CD4-positive, alpha-beta T cell treated with Interferon gamma for 1 hour (primary cell): Measurements from ENCODE around the gene TMC2.
"Not testable (repeated sequence)": the region's sequence is repeated elsewhere in the genome, so short reads cannot be mapped to it uniquely, and the experiment has no call there.

Experiments used
- DNase-seq: peaks from one replicate; pipeline ENCODE4 v3.0.0-alpha.2; 2020

The TMC2 gene

DNA sequence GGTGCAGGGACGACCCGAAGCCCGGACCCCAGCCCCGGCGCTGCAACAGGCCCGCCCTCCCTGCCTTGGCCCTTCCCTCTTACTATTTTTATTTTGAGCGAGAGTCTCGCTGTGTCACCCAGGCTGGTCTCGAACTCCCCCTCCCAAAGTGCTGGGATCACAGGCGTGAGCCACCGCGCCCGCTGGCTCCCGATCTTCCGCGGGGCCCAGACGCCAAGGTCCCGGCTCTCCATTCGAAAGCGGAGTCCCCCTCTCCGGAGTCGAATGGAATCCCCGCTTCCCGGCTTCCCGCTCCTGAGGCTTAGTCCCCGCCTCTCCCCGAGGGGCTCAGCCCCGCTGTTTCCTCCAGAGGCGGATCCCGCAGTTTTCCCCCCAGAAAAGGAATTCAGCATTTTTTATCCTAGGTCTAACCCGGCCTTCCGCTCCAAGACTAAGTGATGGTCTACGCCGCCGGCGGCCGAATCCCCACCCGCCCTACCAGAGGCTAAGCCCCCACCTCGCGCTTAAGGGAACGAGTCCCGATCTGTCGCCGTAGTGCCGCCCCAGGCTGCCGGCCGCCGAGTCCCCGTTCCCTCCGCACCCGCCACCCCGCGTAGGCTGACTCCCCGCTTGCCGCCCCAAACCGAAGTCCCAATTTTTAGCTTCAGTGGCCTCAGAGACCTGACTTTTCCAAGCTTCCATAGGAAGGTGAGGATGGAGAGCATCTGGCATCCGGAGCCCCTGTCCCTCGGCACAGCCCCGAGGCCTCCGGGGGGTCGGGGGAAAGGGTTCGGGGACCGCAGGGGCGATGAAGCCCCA is 11.5 kb upstream of the TMC2 start:
- DNase-seq: peak; percentile 7

DNA sequence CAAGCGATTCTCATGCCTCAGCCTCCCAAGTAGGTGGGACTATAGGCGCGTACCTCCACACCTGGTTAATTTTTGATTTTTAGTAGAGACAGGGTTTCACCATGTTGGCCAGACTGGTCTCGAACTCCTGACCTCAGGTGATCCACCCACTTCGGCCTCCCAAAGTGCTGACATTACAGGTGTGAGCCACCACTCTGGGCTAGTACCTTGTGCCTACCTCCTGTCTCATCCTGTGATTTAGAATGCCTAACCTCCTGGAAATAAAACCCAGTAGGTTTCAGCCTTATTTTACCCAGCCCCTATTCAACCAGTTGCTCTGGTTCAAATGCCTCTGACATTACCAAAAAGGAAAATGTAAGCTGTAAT is 10.2 kb upstream of the TMC2 start:
- not testable (repeated sequence) for DNase-seq

DNA sequence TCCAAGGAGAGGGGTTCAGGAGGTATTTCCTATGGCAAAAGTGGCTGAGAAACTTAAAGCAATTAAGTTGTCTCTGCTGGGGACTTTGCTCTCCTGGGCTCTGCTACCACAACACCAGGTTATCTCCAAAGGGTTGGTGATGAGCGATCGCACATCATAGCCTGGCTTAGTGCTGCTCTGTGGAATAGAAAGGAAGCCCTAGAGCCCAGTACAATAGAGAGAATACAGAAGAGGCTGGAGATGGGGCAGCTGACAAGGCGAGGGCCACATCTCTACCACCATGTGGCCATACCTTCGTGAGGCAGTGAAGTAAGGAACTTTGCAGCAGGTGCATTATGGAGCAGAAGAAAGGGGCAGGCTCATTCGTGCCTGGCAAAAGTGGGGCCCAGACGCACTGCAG is 8.6 kb upstream of the TMC2 start:
- DNase-seq: no peak

- DNase-seq: no peak
Measured at GRCh38 chr20:2528671-2529271, 7.6 kb upstream of the TMC2 start.

DNA sequence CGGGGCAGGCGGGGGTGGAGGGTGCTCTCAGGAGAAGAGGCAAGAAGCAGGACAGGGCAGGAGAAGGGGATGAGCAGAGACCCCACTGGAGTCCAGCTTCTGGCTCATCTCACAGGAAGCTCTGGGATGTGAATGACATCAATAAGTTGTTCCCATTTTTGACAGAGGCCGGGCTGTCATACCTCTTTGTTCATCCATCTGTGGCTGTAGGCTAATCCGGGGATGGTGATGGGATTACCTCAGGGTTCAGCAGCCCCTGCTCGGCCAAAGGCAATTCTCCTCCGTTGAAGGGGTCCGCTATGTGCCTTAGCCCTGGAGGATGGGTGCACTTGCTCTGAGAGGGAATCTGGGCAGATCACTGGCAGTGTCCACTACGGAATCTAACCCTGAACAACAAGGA is 3.3 kb upstream of the TMC2 start:
- no peak for DNase-seq

- no peak for DNase-seq
Measured at GRCh38 chr20:2535711-2536559, 438 bp upstream of the TMC2 start.

GRCh38 chr20:2537101-2537500 is 728 bp downstream of the TMC2 start:
- no peak for DNase-seq

GRCh38 chr20:2538356-2538755 is 2.0 kb downstream of the TMC2 start:
- DNase-seq: no peak

DNA sequence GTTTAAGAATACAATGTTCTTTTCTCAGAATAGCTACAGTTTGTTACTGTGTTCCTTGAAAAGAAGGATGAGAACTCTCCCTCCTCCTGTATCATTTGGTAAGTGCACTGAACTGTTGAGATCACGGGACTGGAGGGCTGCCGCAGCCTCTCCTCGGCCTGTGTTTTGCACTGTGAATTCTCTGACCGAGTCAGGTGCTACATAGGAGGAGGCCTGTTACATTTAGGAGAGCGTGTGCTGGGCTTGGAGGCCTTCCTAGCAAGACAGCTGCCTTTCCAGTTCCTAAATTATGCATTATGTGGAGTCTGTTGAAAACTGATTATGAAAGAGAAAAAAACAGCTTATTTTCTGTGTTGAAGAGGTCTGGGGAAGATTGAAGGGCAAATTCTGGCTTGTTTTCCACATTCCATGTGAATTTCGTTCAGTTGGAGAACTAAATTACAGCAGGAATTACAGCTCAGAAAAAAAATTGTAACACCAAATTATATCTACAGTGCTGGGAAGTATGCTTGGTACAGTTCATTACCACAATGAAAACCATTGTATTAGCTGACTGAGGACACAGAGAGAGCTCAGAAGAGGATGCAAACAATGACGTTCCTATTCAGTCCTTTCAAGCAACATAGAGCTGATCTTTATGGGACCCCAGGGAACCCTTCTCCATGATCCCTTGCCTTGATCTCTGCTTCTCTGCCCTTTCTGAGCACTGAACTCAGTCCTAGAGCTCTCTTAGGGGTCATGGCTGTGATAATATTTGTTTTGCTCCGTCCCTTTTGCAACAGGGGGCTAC is 2.8 kb downstream of the TMC2 start:
- DNase-seq: no peak

GRCh38 chr20:2541940-2542339 is 5.6 kb downstream of the TMC2 start:
- DNase-seq: no peak

- no peak for DNase-seq
Measured at GRCh38 chr20:2542361-2542760, 6.0 kb downstream of the TMC2 start.

DNA sequence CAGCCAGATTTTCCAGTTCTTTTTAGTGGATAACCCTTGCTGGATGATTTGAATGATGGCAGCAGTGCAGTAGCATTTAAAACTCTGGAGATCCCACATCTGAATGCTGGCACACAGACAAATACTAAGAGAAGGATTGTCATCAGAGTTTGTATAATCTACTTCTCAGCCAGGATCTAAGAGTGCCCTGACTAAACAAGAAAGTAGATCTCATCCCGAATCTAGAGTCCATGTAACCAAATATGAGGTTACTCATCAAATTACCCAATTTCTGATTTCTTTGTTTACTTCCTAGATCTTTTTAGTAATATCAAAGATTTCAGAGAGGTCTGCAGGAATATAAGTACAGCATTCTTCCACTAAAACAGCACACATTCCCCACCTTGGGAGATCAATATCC is 7.8 kb downstream of the TMC2 start:
- DNase-seq: no peak

- no peak for DNase-seq
Measured at GRCh38 chr20:2545594-2545993, 9.2 kb downstream of the TMC2 start.

GRCh38 chr20:2557873-2558580 is 21.7 kb downstream of the TMC2 start:
- no peak for DNase-seq

DNA sequence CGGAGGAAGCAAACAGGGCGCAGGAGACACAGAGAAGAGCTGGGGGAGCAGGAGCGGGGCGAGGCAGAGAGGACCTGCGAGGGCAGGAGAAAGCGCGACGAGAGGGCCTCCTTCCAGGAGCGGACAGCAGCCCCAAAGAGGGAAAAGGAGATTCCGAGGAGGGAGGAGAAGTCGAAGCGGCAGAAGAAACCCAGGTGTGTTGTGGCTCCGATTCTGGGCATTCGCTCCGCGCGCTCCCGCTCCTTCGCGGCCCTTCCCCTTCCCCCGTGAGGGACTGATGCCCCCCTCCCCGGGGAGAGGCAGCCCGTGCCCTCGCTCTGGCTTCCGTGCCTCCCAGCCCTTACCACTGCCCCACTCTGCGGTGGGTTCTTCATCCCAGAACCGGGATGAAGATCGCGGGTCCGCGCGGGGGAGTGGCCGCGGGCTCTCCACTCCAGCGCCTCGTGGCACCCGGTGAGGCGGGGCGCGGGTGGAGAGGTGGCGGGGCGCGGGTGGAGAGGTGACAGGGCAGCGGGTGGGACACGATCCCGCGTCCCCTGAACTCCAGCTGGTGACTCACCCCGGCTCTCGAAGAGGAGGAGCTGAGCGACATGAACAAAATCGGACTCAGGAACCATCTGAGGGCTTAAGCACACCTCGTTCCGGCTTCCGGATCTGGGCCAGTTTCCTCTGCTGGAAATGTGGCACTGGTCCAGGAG is 22.4 kb downstream of the TMC2 start:
- DNase-seq: no peak

- no peak for DNase-seq
Measured at GRCh38 chr20:2559279-2559626, 22.9 kb downstream of the TMC2 start.

DNA sequence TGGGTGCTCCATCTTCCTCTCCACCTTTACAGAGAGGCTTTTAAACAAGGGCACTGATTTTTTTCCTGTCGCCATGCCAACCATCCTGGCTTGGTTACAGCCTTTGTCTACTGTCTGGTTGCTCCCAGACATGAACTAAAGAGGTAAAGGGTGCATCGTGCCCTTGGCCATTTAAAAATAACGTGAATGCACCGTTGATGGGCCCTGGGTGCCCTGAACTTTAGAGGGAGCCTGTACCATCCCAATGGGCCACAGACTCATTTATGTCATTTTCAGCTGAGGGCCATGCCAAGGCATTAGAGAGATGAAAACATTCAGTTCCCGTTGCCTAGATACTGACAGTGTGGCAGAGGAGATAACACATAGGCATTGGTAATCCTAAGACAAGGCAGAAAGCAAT is 23.3 kb downstream of the TMC2 start:
- no peak for DNase-seq

DNA sequence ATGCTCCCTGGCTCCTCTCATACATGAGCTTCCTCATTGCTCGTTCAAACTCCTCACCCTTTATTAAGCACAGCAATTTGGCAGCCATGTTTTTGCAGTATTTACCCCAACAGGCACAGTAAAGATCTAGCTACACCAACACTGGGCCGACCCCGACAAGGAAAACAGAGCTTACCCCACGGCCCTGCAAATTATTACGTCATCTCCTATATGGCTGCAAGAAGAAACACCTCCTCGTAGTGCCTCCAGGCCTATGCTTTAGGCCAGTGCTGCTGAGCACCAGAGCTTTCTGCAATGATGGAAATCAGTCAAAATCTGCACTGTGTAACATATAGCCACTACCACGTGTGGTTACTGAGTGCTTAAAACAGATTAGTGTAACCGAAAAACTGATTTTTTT is 26.7 kb downstream of the TMC2 start:
- DNase-seq: no peak

GRCh38 chr20:2564406-2564805 is 28.0 kb downstream of the TMC2 start:
- DNase-seq: no peak

DNA sequence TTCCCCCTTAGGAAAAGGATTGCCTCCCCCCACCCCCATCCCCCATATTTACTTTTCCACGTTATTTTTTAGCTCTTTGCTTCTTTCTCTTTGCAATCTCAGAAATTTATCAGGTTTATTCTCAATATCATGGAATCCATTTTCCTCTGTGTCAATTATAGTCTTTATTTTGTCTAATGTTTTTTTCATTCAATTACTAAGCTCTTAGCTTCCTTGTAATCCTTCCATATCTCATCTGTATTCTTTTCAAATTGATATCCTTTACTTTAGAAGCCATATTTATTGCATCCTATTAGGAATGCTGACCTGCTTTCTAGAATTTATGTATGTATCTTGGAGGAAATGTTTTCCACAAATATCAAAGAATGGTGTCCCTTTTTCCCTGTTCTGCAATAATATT is 39.3 kb downstream of the TMC2 start:
- DNase-seq: no peak

DNA sequence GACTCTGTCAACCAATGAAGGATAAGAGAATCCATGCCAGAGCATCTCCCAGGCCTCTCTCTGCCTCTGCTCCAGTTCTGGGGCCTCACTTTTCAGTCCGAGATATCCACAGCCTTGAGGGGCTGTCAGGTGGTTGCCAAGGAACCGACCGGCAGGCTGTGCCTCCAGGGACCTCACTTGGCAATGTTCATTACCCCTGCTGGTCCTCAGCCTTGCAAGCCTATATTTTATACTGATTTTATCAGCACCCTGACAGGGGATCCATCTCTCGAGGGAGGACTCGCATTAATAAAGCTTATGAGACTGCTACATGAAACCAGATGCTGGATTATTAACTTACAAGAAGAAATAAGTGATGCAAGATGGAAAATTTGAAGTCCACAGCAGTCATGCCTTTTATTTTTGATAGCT is 39.9 kb downstream of the TMC2 start:
- DNase-seq: no peak
